Ramos (cell line): ENCODE measurements around the gene TMEM132C.
"Not testable (repeated sequence)": the region's sequence is repeated elsewhere in the genome, so short reads cannot be mapped to it uniquely, and the experiment has no call there.

ENCODE experiments used
- in situ Hi-C: fragments of 300-500 bp; cut with MboI; formaldehyde crosslinking; loops from one replicate; pipeline ENCODE4 v1.14.3; 2022; ENCODE audit warnings: low sequenced_read_pairs; ENCODE audit not compliant: unreplicated experiment

The TMEM132C gene

DNA sequence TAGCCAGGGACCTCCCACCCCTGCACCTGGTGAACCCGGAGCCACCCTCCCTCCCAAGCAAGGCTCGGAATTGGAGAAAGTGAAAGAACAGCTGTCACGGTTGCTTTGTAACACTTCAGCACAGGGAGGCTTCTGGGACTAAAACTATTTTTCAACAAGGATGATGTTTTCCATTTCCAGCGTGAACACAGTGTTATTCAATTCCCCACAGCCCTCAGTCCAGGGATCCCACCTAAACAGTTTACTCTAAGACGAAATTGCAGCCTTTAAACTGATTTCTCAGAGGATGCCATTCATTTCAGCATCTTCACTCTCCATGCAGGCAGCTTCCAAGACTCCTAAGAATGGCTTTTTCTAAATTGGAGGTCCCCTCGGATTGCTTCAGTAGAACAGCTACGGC, 327.6 kb downstream of the TMEM132C start:
- in situ Hi-C loops, result no loop called here

DNA sequence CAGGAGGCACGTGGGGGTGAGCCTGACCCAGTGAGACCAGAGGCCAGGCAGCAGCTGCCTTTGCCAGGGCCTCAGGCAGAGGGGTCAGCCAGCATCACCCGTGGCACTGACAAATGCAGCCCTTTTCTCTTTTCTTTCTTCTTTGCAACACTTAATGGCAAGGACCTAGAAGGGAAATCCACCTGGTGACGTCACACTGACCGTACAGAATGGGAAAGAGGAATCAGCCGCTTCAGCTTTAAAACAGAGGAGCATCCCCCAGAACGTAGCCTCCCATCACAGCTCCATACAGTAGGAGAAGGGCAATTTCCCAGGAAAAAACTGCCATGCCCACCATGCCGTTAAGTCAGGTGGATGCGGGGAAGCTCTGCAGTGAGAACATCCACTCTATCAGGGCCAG, 328.6 kb downstream of the TMEM132C start:
- in situ Hi-C loops, result no loop called here

DNA sequence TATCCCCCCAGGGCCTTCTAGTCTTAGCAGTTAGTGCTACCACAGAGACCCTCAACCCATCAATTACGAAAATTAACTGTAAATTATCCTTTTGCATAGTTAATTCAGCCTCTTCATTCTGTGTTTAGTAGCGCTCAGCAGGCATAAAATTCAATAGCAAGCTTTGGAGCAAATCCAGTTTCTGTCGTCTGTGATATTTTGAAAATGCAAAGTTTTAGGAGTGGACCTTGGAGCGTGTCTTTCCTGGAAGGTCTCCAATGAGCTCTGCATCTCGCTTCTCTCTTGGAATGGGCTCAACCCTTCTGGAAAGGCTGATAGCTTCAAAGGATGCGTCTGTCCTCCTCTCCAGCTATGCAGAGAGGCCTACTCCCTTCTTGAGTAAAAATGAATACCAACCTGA, 333.9 kb downstream of the TMEM132C start:
- in situ Hi-C loops, result no loop called here

DNA sequence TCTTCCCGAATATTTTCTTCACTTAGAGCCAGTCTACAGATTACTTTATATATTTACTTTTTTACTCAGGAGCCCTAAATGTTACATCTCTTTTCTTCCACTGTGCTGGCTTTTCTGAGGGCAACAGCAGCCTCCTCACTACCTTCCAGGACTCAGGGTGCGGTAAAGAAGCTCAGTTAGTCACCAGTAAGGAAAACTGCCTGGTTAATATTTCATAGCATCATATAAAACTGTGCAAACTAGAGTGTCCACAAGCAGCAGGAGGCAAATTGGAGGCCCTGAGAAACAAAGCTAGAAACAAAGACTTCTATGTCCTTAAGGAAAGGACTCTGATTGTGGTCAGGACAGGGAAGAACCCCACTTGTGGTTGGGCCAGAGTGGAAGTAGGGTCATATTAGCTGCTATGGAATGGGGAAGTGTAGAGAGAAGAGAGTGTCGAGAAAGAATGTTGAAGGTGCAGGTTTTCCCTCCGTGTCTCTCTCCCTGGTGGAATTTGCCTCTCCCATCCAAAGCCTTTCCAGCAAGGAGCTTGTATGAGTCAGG, 336.7 kb downstream of the TMEM132C start:
- in situ Hi-C loops, result no loop called here

DNA sequence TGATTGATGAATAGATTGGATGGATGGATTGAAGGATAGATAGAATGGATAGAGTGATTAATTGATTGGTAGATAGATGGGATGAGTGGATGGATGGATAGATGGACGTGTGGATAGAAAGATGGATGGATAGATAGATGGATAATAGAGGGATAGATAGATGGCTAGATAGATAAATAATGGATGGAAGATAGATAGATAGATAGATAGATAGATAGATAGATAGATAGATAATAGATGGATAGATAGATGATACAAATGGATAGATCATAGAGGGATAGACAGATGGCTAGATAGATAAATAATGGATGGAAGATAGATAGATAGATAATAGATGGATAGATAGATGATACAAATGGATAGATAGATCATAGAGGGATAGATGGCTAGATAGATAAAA, 337.2 kb downstream of the TMEM132C start:
- in situ Hi-C loops, result not testable (repeated sequence)

- in situ Hi-C loops, result no loop called here
These were observed 339.1 kb downstream of the TMEM132C start for GRCh38 chr12:128606051-128606450.

- in situ Hi-C loops, result no loop called here
These were observed 339.6 kb downstream of the TMEM132C start for GRCh38 chr12:128606538-128606937.

- in situ Hi-C loops, result no loop called here
These were observed 340.0 kb downstream of the TMEM132C start for GRCh38 chr12:128606970-128607369.

DNA sequence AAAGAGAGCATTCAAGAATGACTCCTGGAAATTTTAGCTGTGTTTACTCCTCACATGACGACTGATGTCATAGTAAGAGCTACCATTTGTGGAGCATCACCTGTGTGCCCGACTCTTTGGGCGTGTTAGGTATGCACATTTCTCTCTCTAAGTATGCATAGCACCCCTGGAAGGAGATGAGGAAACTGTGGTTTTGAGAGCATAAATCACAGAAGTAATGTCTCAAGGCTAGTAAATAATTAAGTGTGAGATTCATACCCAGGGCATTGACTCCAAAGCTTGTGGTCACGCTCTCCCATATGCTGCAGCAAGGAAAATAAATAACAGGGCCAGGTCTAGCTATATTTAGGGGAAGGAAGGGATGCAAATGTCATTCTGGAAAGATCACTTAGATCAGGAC, 340.7 kb downstream of the TMEM132C start:
- in situ Hi-C loops, result no loop called here

- in situ Hi-C loops, result no loop called here
These were observed 342.9 kb downstream of the TMEM132C start for GRCh38 chr12:128609861-128610260.

DNA sequence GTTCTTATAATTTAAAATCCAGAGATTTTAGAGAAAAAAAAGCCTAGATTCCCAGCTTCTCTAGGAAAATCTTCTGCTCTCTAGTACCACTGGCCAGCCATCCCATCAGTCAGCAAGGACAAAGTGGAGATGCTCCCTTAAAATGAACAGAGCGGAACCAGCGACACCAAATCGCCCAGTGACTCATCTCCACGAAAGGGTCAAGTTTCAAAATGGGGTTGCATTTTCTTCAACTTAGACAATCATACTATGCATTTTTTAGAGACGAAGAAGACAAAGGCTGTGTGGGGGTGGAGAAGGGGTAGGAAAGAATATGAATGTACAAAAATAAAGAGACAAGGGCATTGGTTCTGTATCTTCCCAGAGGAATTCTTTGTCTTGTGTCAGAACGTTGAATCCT, 344.8 kb downstream of the TMEM132C start:
- in situ Hi-C loops, result no loop called here

- in situ Hi-C loops, result no loop called here
These were observed 345.3 kb downstream of the TMEM132C start for GRCh38 chr12:128612150-128612850.

DNA sequence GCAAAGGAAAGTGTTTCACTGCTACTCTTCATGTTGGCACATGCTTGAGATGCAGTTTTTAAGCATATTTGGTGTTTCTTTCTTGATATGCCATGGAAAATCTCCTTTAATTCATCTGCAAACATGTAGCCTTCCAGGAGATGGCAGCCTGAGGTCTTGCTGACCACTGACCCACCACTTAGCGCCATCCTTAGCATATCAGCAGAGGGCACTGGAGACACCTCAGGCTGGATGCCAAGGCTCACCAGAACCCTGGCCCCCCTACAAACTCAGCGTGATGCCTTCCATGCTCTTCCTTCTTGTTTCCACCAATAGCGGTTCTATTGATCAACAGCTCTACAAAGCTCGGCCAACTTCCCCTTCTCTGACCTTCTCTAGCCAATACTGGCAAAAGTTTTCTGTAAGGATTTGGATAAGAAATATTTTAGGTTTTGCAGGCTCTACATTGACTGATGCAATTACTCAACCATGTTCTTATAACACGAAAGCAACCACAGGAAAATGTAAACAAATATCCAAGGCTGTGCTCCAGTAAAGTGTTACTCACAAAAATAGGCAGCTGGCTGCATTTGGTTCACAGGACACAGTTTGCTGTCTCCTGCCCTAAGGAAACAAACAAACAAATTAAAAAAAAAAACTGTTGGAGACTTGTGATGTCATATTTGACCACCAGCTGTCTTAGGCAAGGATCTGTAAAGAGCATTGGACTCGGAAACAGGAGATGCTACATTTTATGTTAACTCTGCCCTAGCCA, 347.0 kb downstream of the TMEM132C start:
- in situ Hi-C loops, result no loop called here

DNA sequence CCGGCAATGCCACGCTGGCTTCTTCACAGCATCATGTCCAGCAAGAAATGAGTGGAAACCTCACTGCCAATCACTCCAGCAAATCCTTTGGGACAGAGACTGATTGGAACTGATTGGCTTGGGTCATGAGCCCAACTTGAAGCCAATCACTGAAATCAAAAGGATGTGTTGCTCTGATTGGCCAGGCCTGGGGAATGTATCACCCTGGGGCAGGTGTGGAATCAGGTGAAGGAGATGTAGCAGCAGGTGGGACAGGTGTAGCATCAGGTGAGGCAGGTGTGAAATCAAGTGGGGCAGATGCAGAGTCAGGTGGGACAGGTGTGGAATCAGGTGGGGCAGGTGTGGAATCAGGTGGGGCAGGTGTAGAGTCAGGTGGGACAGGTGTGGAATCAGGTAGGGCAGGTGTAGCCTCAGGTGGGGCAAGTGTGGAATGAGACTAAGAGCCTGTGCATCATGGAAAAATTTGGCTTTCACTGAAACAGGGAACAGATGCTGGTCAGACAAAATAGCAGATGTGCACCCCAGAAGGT, 350.4 kb downstream of the TMEM132C start:
- in situ Hi-C loops, result no loop called here

DNA sequence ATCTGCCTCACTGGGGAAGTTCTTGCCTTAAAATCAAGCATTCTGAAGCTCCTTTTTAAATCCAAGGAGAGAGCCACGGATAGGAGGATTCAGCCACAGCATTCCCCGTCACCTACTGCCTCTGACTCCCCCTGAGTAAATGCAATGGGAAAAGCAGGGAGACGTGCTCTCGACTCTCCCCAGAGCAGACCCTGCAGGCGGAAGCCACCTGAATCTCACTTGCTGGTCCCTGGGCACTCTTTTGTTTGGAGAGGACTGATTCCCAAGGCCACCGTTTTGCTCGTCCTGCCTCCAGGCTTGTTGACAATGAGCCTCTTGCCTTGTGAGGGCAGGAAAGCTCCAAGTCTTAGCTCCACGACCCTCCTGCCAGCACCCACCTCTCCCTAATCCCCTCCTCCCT, 352.3 kb downstream of the TMEM132C start:
- in situ Hi-C loops, result no loop called here

GRCh38 chr12:128621304-128621703, 354.3 kb downstream of the TMEM132C start:
- in situ Hi-C loops, result no loop called here

DNA sequence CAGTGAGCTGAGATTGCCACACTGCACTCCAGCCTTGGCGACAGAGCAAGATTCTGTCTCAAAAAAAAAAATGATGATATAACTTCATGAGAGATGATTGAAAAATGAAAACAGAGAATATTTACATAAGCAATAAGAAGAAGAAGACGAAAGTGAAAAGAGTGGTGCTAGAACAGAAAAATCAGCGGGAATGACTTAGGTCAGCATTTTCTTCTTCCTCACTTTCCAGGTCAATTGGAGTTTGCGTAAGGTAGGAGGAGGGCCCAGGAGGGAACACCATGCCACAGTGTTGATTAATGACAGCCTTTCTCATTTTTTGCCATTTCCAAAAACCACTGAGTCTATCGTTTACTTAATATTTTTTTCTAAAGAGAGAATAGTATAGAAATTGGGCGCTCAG, 356.8 kb downstream of the TMEM132C start:
- in situ Hi-C loops, result no loop called here

GRCh38 chr12:128626808-128627320, 359.9 kb downstream of the TMEM132C start:
- in situ Hi-C loops, result loop anchor here (25.0 kb wide), 1 partner anchor 1285 kb away; the partner anchor contains the start of gene TMEM132D

- in situ Hi-C loops, result loop anchor here (25.0 kb wide), 1 partner anchor 1285 kb away; the partner anchor contains the start of gene TMEM132D
These were observed 360.7 kb downstream of the TMEM132C start for GRCh38 chr12:128627659-128628058.

- in situ Hi-C loops, result loop anchor here (25.0 kb wide), 1 partner anchor 1282 kb away; the partner anchor contains the start of gene TMEM132D
These were observed 363.0 kb downstream of the TMEM132C start for GRCh38 chr12:128629979-128630378.
